Mucosa of rectum (tissue), 2 donors: ENCODE data around the gene INPP5J.
A peak's percentile ranks its signal among the peaks of the same experiment; 100 is the strongest.

ENCODE experiments used
- H3K27ac ChIP-seq, 2 donors: one replicate each; pipeline ENCODE4 v1.7.0; 2013; ENCODE audit warnings: inconsistent platforms in 2 of 2, low read depth in 2 of 2, low read length in 2 of 2
- H3K27me3 ChIP-seq, 2 donors: one replicate each; pipeline ENCODE4 v1.7.0; 2013; ENCODE audit warnings: low read length in 2 of 2; ENCODE audit not compliant: control insufficient read depth in 2 of 2, insufficient read depth in 2 of 2
- H3K36me3 ChIP-seq, 2 donors: one replicate each; pipeline ENCODE4 v1.7.0; 2013; ENCODE audit warnings: low read length in 2 of 2; ENCODE audit not compliant: control insufficient read depth in 2 of 2, insufficient read depth in 2 of 2
- H3K4me1 ChIP-seq, 2 donors: one replicate each; pipeline ENCODE4 v1.7.0; 2013; ENCODE audit warnings: low read length in 2 of 2, mild to moderate bottlenecking in 1 of 2; ENCODE audit not compliant: control insufficient read depth in 2 of 2, insufficient read depth in 2 of 2
- H3K4me3 ChIP-seq, 2 donors: one replicate each; pipeline ENCODE4 v1.7.0; 2013; ENCODE audit warnings: low read length in 2 of 2
- H3K9ac ChIP-seq, 2 donors: one replicate each; pipeline ENCODE4 v1.7.0; 2013; ENCODE audit warnings: low read length in 2 of 2, low read depth in 1 of 2, mild to moderate bottlenecking in 1 of 2
- H3K9me3 ChIP-seq, 2 donors: one replicate each; pipeline ENCODE4 v1.7.0; 2013; ENCODE audit warnings: low read length in 2 of 2; ENCODE audit not compliant: control insufficient read depth in 2 of 2
- donor health status: healthy.
- donor health status: Normal muscosa, but diverticular disease.

The INPP5J gene

GRCh38 chr22:31080848-31081649 is 41.7 kb upstream of the INPP5J start, which contains the start of gene SMTN:
TSS of gene SMTN (plus strand) at chr22:31081318. CDS start at chr22:31083259, 1,941 bp downstream.
- H3K4me3 ChIP-seq, result peak within 1 kb of the TSS; percentile 81 to 93
- H3K4me1 ChIP-seq, result peaks cover 46 to 61% of the 10 kb centered on the region in 2 donors
- no peaks in the 10 kb centered on the region for H3K9me3 ChIP-seq
- peaks cover 0 to under 1% of the 10 kb centered on the region in 2 donors for H3K36me3 ChIP-seq
- no peaks in the 10 kb centered on the region for H3K27me3 ChIP-seq
- peak within 1 kb of the TSS; percentile 91 to 97 for H3K9ac ChIP-seq
- peak within 1 kb of the TSS; percentile 80 to 89 for H3K27ac ChIP-seq

- Histone ChIP-seq H3K9me3 (no peaks in the 10 kb centered on the region), H3K9ac (peak overlapping the region; percentile 91 to 97), H3K36me3 (peaks cover 0 to 2% of the 10 kb centered on the region in 2 donors), H3K27me3 (no peaks in the 10 kb centered on the region), H3K4me3 (peak overlapping the region; percentile 81 to 93), H3K27ac (peak overlapping the region; percentile 80 to 89), H3K4me1 (peaks cover 47 to 61% of the 10 kb centered on the region in 2 donors)
Measured at GRCh38 chr22:31081963-31082605, 40.7 kb upstream of the INPP5J start.

- H3K27ac ChIP-seq, result peak overlapping the region; percentile 80 to 89
- H3K4me1 ChIP-seq, result peaks cover 47 to 61% of the 10 kb centered on the region in 2 donors
- H3K27me3 ChIP-seq, result no peaks in the 10 kb centered on the region
- H3K9ac ChIP-seq, result peak overlapping the region; percentile 91 to 97
- H3K36me3 ChIP-seq, result peaks cover under 1 to 5% of the 10 kb centered on the region in 2 donors
- H3K9me3 ChIP-seq, result no peaks in the 10 kb centered on the region
- peak overlapping the region; percentile 81 to 93 for H3K4me3 ChIP-seq
Measured at GRCh38 chr22:31082606-31083376, 40.0 kb upstream of the INPP5J start.

- Histone ChIP-seq H3K4me1 (peaks cover 47 to 61% of the 10 kb centered on the region in 2 donors), H3K9me3 (no peaks in the 10 kb centered on the region), H3K9ac (peak overlapping the region; percentile 36 to 91), H3K27me3 (no peaks in the 10 kb centered on the region), H3K27ac (peak overlapping the region; percentile 80 to 89), H3K4me3 (peak overlapping the region; percentile 81 to 93), H3K36me3 (peaks cover 6 to 11% of the 10 kb centered on the region in 2 donors)
Measured at GRCh38 chr22:31083377-31083768, 39.4 kb upstream of the INPP5J start.

- H3K9me3 ChIP-seq, result no peaks in the 10 kb centered on the region
- H3K4me3 ChIP-seq, result peak overlapping the region; percentile 81 to 93
- no peaks in the 10 kb centered on the region for H3K27me3 ChIP-seq
- H3K27ac ChIP-seq, result peak overlapping the region; percentile 80 to 94
- peak overlapping the region; percentile 73 to 74 for H3K9ac ChIP-seq
- H3K36me3 ChIP-seq, result peaks cover 12 to 19% of the 10 kb centered on the region in 2 donors
- H3K4me1 ChIP-seq, result peaks cover 45 to 54% of the 10 kb centered on the region in 2 donors
Measured at GRCh38 chr22:31083923-31084810, 38.6 kb upstream of the INPP5J start.

GRCh38 chr22:31084811-31085492 is 37.8 kb upstream of the INPP5J start:
- H3K27ac ChIP-seq, result peak overlapping the region; percentile 80 to 94
- no peaks in the 10 kb centered on the region for H3K9me3 ChIP-seq
- peak overlapping the region; percentile 73 to 91 for H3K9ac ChIP-seq
- H3K4me3 ChIP-seq, result peak overlapping the region; percentile 81 to 93
- H3K27me3 ChIP-seq, result no peaks in the 10 kb centered on the region
- peaks cover 46% of the 10 kb centered on the region in 2 donors for H3K4me1 ChIP-seq
- H3K36me3 ChIP-seq, result peaks cover 17 to 24% of the 10 kb centered on the region in 2 donors

GRCh38 chr22:31085493-31085824 is 37.3 kb upstream of the INPP5J start:
- peaks cover 17 to 29% of the 10 kb centered on the region in 2 donors for H3K36me3 ChIP-seq
- peak overlapping the region; percentile 81 to 93 for H3K4me3 ChIP-seq
- H3K27me3 ChIP-seq, result no peaks in the 10 kb centered on the region
- peak overlapping the region; percentile 73 to 91 for H3K9ac ChIP-seq
- peaks cover 41 to 42% of the 10 kb centered on the region in 2 donors for H3K4me1 ChIP-seq
- H3K27ac ChIP-seq, result peak overlapping the region; percentile 80 to 94
- H3K9me3 ChIP-seq, result no peaks in the 10 kb centered on the region

- Histone ChIP-seq H3K9me3 (no peaks in the 10 kb centered on the region), H3K27ac (peak overlapping the region; percentile 80 to 94), H3K9ac (peak overlapping the region; percentile 73 to 91), H3K4me1 (peaks cover 38 to 40% of the 10 kb centered on the region in 2 donors), H3K4me3 (peak overlapping the region; percentile 81 to 93), H3K36me3 (peaks cover 21 to 32% of the 10 kb centered on the region in 2 donors), H3K27me3 (no peaks in the 10 kb centered on the region)
Measured at GRCh38 chr22:31085928-31086327, 36.8 kb upstream of the INPP5J start.
